Stimulated activated CD8-positive, alpha-beta memory T cell treated with anti-CD3 and anti-CD28 coated beads, Interleukin-7, amount 100 ng/mL, for 48 hours (primary cell): ENCODE measurements around the gene ARHGEF9.

Source experiments
- DNase-seq, 2 donors: peaks; one replicate each; pipeline ENCODE4 v3.0.0-alpha.2; 2020; ENCODE audit warnings: low read depth in 1 of 2; ENCODE audit errors: extremely low read depth in 1 of 2

Gene ARHGEF9

GRCh38 chrX:63747331-63747730 lies 37.7 kb downstream of the ARHGEF9 start:
- no peak for DNase-seq

GRCh38 chrX:63746715-63747114 lies 38.3 kb downstream of the ARHGEF9 start:
- no peak for DNase-seq

- peak; percentile 1 to 17 for DNase-seq
Measured at GRCh38 chrX:63746278-63746677, 38.7 kb downstream of the ARHGEF9 start.

GRCh38 chrX:63744850-63745394 lies 40.1 kb downstream of the ARHGEF9 start:
- no peak for DNase-seq

GRCh38 chrX:63743596-63743995 lies 41.4 kb downstream of the ARHGEF9 start:
- DNase-seq, result no peak

- DNase-seq, result no peak
Measured at GRCh38 chrX:63740382-63740781, 44.6 kb downstream of the ARHGEF9 start.

GRCh38 chrX:63739885-63740284 lies 45.1 kb downstream of the ARHGEF9 start:
- DNase-seq, result no peak

GRCh38 chrX:63738696-63739095 lies 46.3 kb downstream of the ARHGEF9 start:
- no peak for DNase-seq

GRCh38 chrX:63737131-63737921 lies 47.7 kb downstream of the ARHGEF9 start:
- no peak for DNase-seq

- no peak for DNase-seq
Measured at GRCh38 chrX:63735882-63736281, 49.1 kb downstream of the ARHGEF9 start.

- DNase-seq, result no peak
Measured at GRCh38 chrX:63720293-63720692, 64.7 kb downstream of the ARHGEF9 start.

- no peak for DNase-seq
Measured at GRCh38 chrX:63719633-63720032, 65.4 kb downstream of the ARHGEF9 start.

GRCh38 chrX:63718010-63718694 lies 66.9 kb downstream of the ARHGEF9 start:
- DNase-seq, result no peak

- DNase-seq, result no peak
Measured at GRCh38 chrX:63713526-63713925, 71.5 kb downstream of the ARHGEF9 start.

GRCh38 chrX:63708801-63709200 lies 76.2 kb downstream of the ARHGEF9 start:
- DNase-seq, result no peak

GRCh38 chrX:63702556-63702955 lies 82.5 kb downstream of the ARHGEF9 start:
- DNase-seq, result no peak

GRCh38 chrX:63686878-63687714 lies 97.9 kb downstream of the ARHGEF9 start:
- no peak for DNase-seq

GRCh38 chrX:63680423-63680822 lies 104.6 kb downstream of the ARHGEF9 start:
- DNase-seq, result no peak

- DNase-seq, result no peak
Measured at GRCh38 chrX:63679432-63679831, 105.6 kb downstream of the ARHGEF9 start.

GRCh38 chrX:63675716-63676115 lies 109.3 kb downstream of the ARHGEF9 start:
- no peak for DNase-seq

- no peak for DNase-seq
Measured at GRCh38 chrX:63673896-63674295, 111.1 kb downstream of the ARHGEF9 start.
